Kidney epithelial cell (primary cell): ENCODE measurements around the gene GORASP1. TPM values are rescaled to one million over a fixed set of nuclear protein-coding genes. Genes with fewer than 3 reads are reported as not detected.

Source experiments
- DNase-seq: peaks from one replicate; pipeline ENCODE4 v3.0.0-alpha.2; 2010; ENCODE audit warnings: low read depth
- H3K27me3 ChIP-seq: 2 replicates; pipeline ENCODE4 v1.6.0; 2011; ENCODE audit warnings: low read length; ENCODE audit not compliant: control insufficient read depth, insufficient read depth
- H3K36me3 ChIP-seq: 2 replicates; pipeline ENCODE4 v1.5.1; 2011; ENCODE audit warnings: low read length; ENCODE audit not compliant: control insufficient read depth, insufficient read depth
- H3K4me3 ChIP-seq: 2 replicates; pipeline ENCODE4 v1.5.1; 2011; ENCODE audit warnings: low read depth, mild to moderate bottlenecking, control low read depth, low read length
- total RNA-seq: library from RNA; depleted of rRNA; stranded (reverse); fragments of >200 nt; gene quantifications from 2 replicates; pipeline ENCODE4 v1.2.3, GENCODE V29; 2015
- TF ChIP-seq, protein P1 (sequence below): IDR thresholded peaks from 2 replicates; pipeline ENCODE4 v1.5.1; 2011; ENCODE audit warnings: mild to moderate bottlenecking, moderate library complexity, low read length, control low read depth, inconsistent platforms; ENCODE audit not compliant: insufficient read depth, poor library complexity, severe bottlenecking

GORASP1 gene
- total RNA-seq, 1 donor from 2014 or later = 34.8 TPM

GRCh38 chr3:39115870-39116269, 8.4 kb upstream of the GORASP1 start:
- DNase-seq = no peak
- H3K27me3 ChIP-seq = no peaks in the 10 kb centered on the region
- H3K36me3 ChIP-seq = no peaks in the 10 kb centered on the region
- no peak overlapping the region for H3K4me3 ChIP-seq
- TF ChIP-seq, protein P1, sequence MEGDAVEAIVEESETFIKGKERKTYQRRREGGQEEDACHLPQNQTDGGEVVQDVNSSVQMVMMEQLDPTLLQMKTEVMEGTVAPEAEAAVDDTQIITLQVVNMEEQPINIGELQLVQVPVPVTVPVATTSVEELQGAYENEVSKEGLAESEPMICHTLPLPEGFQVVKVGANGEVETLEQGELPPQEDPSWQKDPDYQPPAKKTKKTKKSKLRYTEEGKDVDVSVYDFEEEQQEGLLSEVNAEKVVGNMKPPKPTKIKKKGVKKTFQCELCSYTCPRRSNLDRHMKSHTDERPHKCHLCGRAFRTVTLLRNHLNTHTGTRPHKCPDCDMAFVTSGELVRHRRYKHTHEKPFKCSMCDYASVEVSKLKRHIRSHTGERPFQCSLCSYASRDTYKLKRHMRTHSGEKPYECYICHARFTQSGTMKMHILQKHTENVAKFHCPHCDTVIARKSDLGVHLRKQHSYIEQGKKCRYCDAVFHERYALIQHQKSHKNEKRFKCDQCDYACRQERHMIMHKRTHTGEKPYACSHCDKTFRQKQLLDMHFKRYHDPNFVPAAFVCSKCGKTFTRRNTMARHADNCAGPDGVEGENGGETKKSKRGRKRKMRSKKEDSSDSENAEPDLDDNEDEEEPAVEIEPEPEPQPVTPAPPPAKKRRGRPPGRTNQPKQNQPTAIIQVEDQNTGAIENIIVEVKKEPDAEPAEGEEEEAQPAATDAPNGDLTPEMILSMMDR = no peak

- H3K4me3 ChIP-seq = no peak overlapping the region
- no peaks in the 10 kb centered on the region for H3K36me3 ChIP-seq
- TF ChIP-seq, protein P1 = no peak
These were observed 7.0 kb upstream of the GORASP1 start for GRCh38 chr3:39114456-39114855.

GRCh38 chr3:39113291-39113690, 5.9 kb upstream of the GORASP1 start:
- DNase-seq = no peak
- Histone ChIP-seq H3K27me3 (no peaks in the 10 kb centered on the region), H3K36me3 (no peaks in the 10 kb centered on the region), H3K4me3 (no peak overlapping the region)
- TF ChIP-seq, protein P1 = no peak

More at GRCh38 chr3:39114456-39114855, 7.0 kb upstream of the GORASP1 start:
- no peak for DNase-seq
- H3K27me3 ChIP-seq = no peaks in the 10 kb centered on the region

GRCh38 chr3:39112535-39112934, 5.1 kb upstream of the GORASP1 start:
- Histone ChIP-seq H3K4me3 (no peak overlapping the region), H3K36me3 (no peaks in the 10 kb centered on the region), H3K27me3 (no peaks in the 10 kb centered on the region)
- DNase-seq = no peak
- TF ChIP-seq, protein P1 = no peak

DNA sequence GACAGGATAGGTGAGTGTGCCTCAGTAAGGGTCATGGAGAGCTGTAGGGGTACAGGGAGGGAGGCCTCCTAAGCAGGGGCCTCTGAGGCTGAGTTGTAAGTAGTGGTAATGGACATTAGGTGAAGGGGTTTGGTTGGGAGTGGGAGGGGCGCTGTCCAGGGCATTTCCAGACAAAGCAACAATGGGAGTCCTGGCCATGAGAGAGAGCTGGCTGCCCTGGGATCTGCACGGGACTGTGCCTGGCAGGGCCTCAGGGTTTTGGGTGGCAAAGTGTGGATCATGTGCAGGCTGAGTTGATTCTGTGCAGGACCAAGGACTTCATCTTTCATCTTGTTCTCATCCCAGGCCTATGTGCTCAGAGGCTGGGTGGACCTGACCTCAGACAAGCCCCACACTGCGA, 4.7 kb upstream of the GORASP1 start:
- no peak for DNase-seq
- Histone ChIP-seq H3K4me3 (no peak overlapping the region), H3K27me3 (no peaks in the 10 kb centered on the region), H3K36me3 (no peaks in the 10 kb centered on the region)
- TF ChIP-seq, protein P1 = no peak

DNA sequence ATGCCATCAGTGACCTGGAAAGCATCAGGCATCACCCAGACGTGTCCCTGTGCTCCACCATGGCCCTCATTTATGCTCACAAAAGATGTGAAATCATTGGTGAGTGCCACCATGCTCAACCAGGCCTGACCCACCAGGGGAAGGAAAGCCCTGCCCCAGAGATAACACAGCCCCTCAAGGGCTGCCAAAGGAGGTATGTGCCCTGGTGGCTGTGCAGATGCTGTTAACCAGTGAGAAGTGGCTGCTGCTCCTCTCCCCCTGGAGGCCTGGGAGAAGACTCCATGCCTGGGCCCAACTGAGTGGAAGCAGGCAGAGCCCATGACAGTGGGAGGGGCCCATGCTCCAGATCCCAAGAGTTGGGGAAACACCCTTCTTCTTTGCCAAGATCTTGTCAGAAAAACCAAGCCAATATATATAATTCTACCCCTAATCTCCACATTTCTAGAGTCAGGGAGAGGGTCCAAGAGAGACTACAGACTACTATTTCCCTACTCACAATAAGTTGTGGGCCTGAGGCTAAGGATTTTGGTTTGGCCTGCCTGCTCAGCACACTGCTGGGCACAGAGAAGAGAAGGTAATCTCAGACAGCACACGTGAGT, 2.7 kb upstream of the GORASP1 start:
- Histone ChIP-seq H3K36me3 (no peaks in the 10 kb centered on the region), H3K4me3 (no peak overlapping the region), H3K27me3 (no peaks in the 10 kb centered on the region)
- TF ChIP-seq, protein P1 = no peak
- no peak for DNase-seq
